NCI-H2029 treated with DMSO at 0.1 percent for 48 hours (cell line): ENCODE results near the gene SYVN1.
"Not testable (repeated sequence)": the region's sequence is repeated elsewhere in the genome, so short reads cannot be mapped to it uniquely, and the experiment has no call there.

Experiments used
- DNase-seq: peaks from one replicate; lab custom pipeline; 2025; lab: John Stamatoyannopoulos, UW

The SYVN1 gene

GRCh38 chr11:65127473-65128181 lies 6.7 kb downstream of the SYVN1 start:
- DNase-seq = no peak

- DNase-seq = no peak
Observed at GRCh38 chr11:65126624-65127274, 7.6 kb downstream of the SYVN1 start.

DNA sequence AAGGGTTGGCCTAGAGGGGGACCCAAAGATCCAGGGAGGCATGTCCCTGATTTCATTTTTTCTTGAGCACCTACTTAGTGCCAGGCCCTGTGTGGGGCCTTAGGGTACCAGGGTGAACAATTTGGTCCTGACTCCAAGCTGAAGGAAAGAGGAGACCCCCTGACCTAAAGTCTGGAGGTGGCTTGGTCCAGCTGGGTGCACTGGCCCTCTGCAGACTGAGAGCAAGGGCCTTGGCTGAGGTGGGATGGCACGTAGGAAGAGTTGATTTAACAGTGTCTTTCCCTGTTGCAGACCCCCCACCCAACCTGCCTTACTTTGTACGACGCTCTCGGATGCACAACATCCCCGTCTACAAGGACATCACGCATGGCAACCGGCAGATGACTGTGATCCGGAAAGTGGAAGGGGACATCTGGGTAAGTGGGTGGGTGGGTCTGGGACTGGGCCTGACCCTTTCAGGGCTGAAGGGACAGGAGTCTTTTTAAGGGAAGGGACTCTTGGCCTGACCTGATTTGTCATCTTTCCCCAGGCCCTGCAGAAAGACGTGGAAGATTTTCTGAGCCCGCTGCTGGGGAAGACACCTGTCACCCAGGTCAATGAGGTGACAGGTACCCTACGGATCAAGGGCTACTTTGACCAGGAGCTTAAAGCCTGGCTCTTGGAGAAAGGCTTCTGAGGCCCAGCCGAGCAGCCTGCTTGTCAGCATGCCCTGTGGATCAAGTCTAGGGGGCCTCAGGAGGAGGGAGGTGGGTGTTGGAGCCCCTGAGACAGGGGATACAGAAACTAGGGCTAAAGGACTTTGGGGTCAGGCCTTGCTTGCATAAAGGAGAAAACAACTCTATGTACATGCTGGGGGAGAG lies 8.9 kb downstream of the SYVN1 start:
- no peak for DNase-seq

DNA sequence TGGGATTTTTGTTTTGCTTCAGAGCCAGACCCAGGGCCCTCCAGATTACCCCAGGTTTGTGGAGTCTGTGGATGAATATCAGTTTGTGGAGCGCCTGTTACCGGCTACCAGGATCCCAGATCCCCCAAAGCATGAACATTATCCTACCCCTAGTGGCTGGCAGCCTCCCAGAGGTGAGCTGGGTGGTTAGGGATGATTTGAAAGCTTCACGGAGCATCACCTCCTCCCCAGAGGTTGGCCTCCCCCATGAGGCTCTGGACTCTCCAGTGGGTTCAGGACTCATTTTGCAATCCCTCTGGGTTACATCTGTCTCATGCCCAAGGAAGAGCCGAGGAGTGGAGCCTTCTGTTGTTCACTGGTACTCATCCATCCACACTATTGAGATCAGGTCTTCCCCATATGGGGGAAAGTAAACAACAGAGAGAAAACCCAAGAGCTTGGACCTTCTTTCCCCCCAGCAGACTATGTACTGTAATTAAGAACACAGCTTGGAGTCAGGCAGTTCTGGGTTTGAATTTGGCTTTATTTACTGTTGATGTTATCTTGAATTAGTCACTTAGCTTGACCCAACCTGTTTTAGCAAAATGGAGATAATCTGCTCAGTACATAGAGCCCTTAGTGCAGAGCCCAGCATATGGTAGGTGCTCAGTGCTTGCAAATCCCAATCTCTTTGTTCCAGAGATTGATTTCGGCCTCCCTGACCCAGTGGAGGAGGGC lies 9.7 kb downstream of the SYVN1 start:
- DNase-seq = no peak

DNA sequence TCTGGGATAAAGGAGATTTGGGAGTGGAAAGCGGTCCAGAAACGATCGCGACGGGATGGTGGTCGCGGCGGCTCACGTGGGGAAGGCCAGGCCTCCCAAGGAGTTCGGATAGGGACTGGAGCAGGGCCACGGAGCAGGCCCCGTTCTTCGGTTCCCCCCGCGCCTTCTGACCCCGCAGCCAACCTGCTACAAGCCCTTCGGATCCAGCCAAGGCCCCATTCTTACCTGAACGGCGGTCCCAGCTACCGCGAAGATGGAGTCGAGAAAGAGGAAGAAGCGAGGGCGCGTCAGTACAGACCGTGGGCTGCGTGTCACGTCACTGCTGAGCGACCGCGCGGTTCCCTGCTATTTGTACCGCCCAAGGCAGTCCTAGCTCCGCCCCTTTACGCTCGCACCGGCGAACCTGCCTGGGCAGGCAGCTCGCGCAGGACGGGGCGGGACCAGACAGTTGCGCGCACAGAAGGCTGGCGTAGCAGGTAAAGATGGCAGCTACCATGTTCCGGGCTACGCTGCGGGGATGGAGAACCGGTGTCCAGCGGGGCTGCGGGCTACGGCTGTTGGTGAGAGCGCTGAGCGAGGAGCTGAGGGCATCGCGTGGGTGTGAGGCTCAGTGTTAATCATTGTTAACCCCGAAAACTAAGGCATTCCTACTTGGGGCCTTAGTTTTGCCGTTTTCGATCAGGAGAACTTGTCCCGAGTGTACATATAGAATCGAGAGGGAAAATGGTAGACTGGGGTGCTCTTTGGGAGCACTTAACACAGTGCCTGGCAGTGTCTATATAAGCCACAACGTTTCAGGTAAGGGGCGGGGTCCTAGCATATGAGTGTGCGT lies 12.2 kb downstream of the SYVN1 start, which contains the start of the genes FAU and MRPL49:
Gene FAU, minus strand, starts transcription at position 270 of the 832 bp plus-strand sequence. CDS start 321 bp downstream, outside the sequence.
Gene MRPL49, plus strand, starts transcription at position 457 of the 832 bp plus-strand sequence. Its CDS starts 26 bp downstream, at position 483.
- peak; percentile 96 for DNase-seq

DNA sequence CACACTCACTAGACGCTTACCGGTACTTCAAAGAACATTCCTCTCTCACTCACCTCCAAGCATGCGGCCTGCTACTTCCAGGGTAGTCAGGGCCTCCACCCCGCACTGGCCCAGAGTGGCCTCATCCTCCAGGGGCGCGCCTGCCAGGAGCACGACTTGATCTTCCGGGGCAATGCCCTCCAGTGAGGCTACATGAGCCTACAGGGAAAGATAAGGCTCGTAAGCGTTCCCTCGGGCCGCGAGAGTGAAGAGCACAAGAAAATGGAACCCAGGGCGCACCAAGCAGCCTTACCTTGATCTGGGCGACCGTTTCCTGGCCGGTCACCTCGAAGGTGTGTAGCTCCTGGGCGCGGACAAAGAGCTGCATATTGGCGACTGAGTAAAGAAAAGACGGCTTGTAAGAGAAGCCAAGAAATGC lies 12.9 kb downstream of the SYVN1 start:
- DNase-seq = no peak

DNA sequence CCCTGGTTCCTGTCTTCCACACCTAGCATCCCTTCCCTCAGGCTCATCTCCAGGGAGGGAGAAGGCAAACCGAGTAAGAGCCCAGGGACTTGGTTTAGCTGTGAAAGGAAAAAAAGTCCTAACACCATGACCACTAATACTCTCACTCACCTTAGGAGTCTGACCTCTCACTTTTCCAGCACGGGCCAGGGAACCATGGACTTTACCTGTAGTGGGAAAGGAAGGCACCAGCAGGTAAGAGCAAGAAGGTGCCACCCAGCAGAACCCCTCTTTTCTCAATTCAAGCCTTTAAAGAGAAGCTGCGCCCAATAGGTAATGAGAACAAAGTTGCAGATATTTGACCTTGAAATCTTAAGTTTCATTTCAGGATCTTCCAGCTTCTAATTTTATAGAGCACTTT lies 13.5 kb downstream of the SYVN1 start:
- DNase-seq = no peak

GRCh38 chr11:65119670-65119995 lies 14.7 kb downstream of the SYVN1 start:
- no peak for DNase-seq

DNA sequence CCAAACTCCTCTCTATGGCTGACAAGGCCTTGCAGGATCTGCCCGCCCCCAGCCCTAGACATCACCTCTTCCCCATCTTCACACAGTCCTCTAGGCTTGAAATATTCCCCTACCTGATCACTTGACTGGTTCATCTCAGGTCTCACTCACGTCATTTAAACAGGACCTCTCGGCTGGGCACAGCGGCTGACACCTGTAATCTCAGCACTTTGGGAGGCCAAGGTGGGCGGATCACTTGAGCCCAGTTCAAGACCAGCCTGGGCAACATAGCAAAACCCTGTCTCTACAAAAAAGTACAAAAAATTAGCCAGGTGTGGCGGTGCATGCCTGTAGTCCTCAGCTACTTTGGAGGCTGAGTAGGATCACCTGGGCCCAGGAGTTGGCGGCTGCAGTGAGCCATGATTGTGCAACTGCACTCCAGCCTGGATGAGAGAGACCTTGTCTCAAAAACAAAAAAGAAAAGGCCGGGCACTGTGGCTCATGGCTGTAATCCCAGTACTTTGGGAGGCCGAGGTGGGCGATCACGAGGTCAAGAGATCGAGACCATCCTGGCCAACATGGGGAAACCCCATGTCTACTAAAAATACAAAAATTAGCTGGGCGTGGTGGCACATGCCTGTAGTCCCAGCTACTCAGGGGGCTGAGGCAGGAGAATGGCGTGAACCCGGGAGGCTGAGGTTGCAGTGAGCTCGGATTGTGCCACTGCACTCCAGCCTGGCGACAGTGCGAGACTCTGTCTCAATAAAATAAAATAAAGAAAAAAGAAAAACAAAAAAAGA lies 15.2 kb downstream of the SYVN1 start:
- not testable (repeated sequence) for DNase-seq

GRCh38 chr11:65118097-65118837 lies 16.1 kb downstream of the SYVN1 start:
- DNase-seq = no peak

DNA sequence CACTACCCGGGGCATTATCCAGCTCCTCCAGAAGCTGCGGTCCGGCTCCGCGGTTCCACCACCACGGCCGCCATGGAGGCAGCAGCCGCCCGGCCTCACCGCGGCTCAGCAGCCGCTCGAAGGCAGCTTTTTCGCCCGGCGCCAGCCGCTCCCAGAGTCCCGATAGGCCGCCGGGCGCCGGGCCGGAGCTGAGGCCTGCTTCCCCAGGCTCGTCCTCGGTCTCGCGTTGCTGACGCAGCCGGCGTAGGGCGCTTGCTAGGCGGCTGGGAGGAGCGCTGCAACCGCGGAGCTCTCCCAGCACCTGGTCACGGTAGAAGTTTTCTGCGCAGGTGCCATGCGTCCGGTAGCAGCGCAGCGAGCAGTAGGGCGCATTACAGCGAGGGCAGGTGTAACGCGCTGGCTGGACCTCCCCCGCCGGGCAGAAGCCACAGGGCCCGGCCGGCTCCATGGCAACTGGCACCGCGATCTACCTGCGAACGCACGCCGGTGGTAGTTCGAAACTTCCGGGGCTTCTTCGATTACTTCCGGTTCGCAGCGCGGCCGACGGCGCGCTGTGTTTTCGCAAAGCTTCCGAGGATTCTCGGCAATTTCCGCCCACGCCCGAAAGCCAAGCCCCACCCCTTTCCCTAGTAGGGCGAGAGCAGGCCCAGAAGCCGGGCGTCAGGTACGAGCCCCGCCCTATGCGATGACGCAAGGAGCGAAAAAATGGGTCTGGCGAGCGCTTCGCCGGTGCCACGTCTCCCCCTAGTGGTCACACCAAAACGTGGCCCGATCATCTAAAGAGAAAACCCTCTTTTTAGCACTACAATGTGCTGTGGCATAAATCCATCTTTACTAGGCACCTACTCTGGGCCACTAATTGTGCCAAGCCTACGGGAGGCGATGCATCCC lies 16.9 kb downstream of the SYVN1 start, which contains the start of gene ZNHIT2:
Gene ZNHIT2, minus strand, starts transcription at position 496 of the 891 bp plus-strand sequence. Its CDS starts 48 bp downstream, at position 448.
- DNase-seq = peak; percentile 93

DNA sequence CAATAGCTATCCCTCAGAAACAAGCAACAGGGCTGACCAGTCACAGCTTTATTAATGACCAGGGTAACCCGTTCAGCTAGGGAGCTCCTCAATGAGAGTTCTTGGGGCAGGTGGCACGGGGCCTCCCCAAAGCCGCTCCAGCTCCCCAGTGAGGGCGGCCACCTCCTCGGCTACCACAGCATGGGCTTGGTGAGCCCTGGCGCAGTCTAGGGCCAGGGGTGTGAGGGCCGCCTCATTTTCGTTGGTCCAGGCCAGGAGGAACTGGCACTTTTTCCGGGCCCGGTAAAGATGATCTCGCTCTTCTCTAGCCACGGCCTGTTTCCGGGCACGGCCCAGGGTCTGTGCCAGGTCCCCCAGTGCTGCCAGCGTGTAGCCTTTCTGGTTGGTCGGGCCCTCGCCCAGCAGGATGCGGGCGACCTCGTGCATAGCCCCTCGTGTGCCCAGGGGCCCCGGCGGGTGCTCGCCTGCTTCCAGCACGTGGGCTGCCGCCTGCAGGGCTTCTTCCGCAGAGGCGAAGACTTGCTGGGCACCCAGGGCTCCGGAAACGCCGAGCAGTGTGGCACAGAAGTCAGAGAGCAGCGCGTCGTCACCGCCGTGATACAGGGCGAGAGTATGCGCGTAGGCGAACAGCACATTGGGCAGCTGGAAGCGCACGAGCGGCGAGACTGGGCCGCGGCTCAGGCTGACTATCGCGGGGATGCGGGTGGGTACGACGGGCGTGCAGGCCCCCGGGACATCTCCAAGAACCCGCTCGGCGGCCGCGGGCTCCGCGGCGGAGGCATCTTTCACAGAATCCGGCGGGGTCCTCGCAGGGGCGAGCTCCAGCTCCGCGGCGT lies 17.7 kb downstream of the SYVN1 start:
- DNase-seq = no peak

- DNase-seq = no peak
Observed at GRCh38 chr11:65115361-65116082, 18.8 kb downstream of the SYVN1 start.

DNA sequence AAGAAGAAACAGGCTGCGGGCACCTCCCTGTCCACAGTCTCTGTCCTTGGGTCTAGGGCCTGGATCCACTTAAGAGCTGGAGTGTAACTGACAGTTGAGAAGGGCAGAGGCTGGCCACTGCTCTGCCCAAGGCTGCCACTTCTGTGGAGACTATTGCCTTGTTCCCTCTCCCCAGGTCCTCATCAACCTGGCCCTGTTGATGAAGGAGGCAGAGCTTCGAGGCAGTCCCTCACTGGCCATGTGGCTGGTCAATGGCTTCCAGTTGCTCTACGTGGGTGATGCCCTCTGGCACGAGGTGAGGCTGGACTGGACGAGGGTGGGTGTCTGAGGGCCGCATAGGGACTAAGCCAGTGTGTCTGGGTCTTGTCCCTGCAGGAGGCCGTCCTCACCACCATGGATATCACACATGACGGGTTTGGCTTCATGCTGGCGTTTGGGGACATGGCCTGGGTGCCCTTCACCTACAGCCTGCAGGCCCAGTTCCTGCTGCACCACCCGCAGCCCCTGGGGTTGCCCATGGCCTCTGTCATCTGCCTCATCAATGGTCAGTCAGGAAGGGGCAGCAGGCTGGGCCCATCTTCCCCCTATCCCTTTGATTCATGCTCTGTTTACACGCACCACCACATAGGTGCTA lies 19.7 kb downstream of the SYVN1 start:
- DNase-seq = no peak

GRCh38 chr11:65113839-65114238 lies 20.5 kb downstream of the SYVN1 start:
- no peak for DNase-seq

- DNase-seq = no peak
Observed at GRCh38 chr11:65113361-65113756, 21.0 kb downstream of the SYVN1 start.
